H9 (cell line): ENCODE results near the gene ARHGAP26. TPM values are rescaled to one million over a fixed set of nuclear protein-coding genes. Genes with fewer than 3 reads are reported as not detected.

Source experiments
- DNase-seq: peaks from one replicate; pipeline ENCODE4 v3.0.0-alpha.2; 2017
- H2AFZ ChIP-seq: one replicate; pipeline ENCODE4 v1.6.1; 2013; ENCODE audit warnings: mild to moderate bottlenecking, low read length, control low read depth, moderate library complexity
- H2AK5ac ChIP-seq: 2 replicates; pipeline ENCODE4 v1.6.1; 2013; ENCODE audit warnings: low read length, control low read depth, mixed read lengths; ENCODE audit not compliant: insufficient read length
- H2BK120ac ChIP-seq: one replicate; pipeline ENCODE4 v1.6.1; 2013; ENCODE audit warnings: low read depth, mild to moderate bottlenecking, low read length, control low read depth, inconsistent platforms; ENCODE audit not compliant: poor library complexity, severe bottlenecking
- H2BK12ac ChIP-seq: 2 replicates; pipeline ENCODE4 v1.6.1; 2013; ENCODE audit warnings: low read length, control low read depth, mixed read lengths, low read depth; ENCODE audit not compliant: insufficient read length
- H2BK15ac ChIP-seq: 2 replicates; pipeline ENCODE4 v1.6.1; 2013; ENCODE audit warnings: low read depth, low read length, control low read depth
- H2BK20ac ChIP-seq: one replicate; pipeline ENCODE4 v1.6.1; 2013; ENCODE audit warnings: low read depth, mild to moderate bottlenecking, low read length, control low read depth, inconsistent platforms; ENCODE audit not compliant: poor library complexity, severe bottlenecking
- H2BK5ac ChIP-seq: 2 replicates; pipeline ENCODE4 v1.6.1; 2013; ENCODE audit warnings: low read length, control low read depth, mixed read lengths; ENCODE audit not compliant: insufficient read length
- H3K14ac ChIP-seq: 2 replicates; pipeline ENCODE4 v1.6.1; 2013; ENCODE audit warnings: low read length, control low read depth; ENCODE audit not compliant: insufficient read depth
- H3K18ac ChIP-seq: 2 replicates; pipeline ENCODE4 v1.6.1; 2013; ENCODE audit warnings: low read depth, mild to moderate bottlenecking, mixed read lengths, low read length, control low read depth; ENCODE audit not compliant: insufficient read length
- H3K23ac ChIP-seq: 2 replicates; pipeline ENCODE4 v1.6.1; 2013; ENCODE audit warnings: low read length, control low read depth, mixed read lengths, low read depth; ENCODE audit not compliant: insufficient read length
- H3K23me2 ChIP-seq: 2 replicates; pipeline ENCODE4 v1.6.1; 2013; ENCODE audit warnings: low read depth, mild to moderate bottlenecking, mixed read lengths, low read length, control low read depth; ENCODE audit not compliant: insufficient read length, poor library complexity, severe bottlenecking
- H3K27ac ChIP-seq: 2 replicates; pipeline ENCODE4 v1.5.1; 2013; ENCODE audit warnings: low read length, control low read depth, mixed read lengths, low read depth; ENCODE audit not compliant: insufficient read length
- H3K27me3 ChIP-seq: 2 replicates; pipeline ENCODE4 v1.6.1; 2013; ENCODE audit warnings: low read length, control low read depth, inconsistent platforms; ENCODE audit not compliant: insufficient read depth
- H3K4ac ChIP-seq: 2 replicates; pipeline ENCODE4 v1.6.1; 2013; ENCODE audit warnings: low read depth, mild to moderate bottlenecking, control low read depth, inconsistent platforms, low read length, moderate library complexity
- H3K4me1 ChIP-seq: 2 replicates; pipeline ENCODE4 v1.6.1; 2013; ENCODE audit warnings: low read length, control low read depth, inconsistent platforms; ENCODE audit not compliant: insufficient read depth
- H3K4me2 ChIP-seq: 2 replicates; pipeline ENCODE4 v1.6.1; 2013; ENCODE audit warnings: low read length, control low read depth, mixed read lengths; ENCODE audit not compliant: insufficient read length, insufficient read depth
- H3K56ac ChIP-seq: 2 replicates; pipeline ENCODE4 v1.6.1; 2013; ENCODE audit warnings: low read depth, mild to moderate bottlenecking, mixed read lengths, low read length, control low read depth; ENCODE audit not compliant: insufficient read length
- H3K79me1 ChIP-seq: 2 replicates; pipeline ENCODE4 v1.6.1; 2013; ENCODE audit warnings: low read depth, mild to moderate bottlenecking, moderate library complexity, low read length, control low read depth, inconsistent platforms; ENCODE audit not compliant: insufficient read depth, poor library complexity, severe bottlenecking
- H3K79me2 ChIP-seq: 2 replicates; pipeline ENCODE4 v1.6.1; 2013; ENCODE audit warnings: low read length, control low read depth, inconsistent platforms; ENCODE audit not compliant: insufficient read depth
- H3K9ac ChIP-seq: 2 replicates; pipeline ENCODE4 v1.6.1; 2013; ENCODE audit warnings: low read length, control low read depth, mixed read lengths; ENCODE audit not compliant: insufficient read length; ENCODE audit errors: extremely low read depth
- H3K9me3 ChIP-seq: one replicate; pipeline ENCODE4 v1.6.1; 2013; ENCODE audit warnings: low read depth, low read length, inconsistent platforms; ENCODE audit not compliant: control insufficient read depth
- H3T11ph ChIP-seq: one replicate; pipeline ENCODE4 v1.6.1; 2013; ENCODE audit warnings: mild to moderate bottlenecking, low read length, control low read depth, inconsistent platforms
- H4K20me1 ChIP-seq: one replicate; pipeline ENCODE4 v1.6.1; 2013; ENCODE audit not compliant: control insufficient read depth, insufficient read length, insufficient read depth
- H4K5ac ChIP-seq: 2 replicates; pipeline ENCODE4 v1.6.1; 2013; ENCODE audit warnings: low read depth, mild to moderate bottlenecking, mixed read lengths, low read length, control low read depth; ENCODE audit not compliant: insufficient read length
- H4K8ac ChIP-seq: replicated peaks from 2 replicates; pipeline ENCODE4 v1.6.1; 2013; ENCODE audit warnings: low read length, control low read depth, mixed read lengths, low read depth; ENCODE audit not compliant: insufficient read length
- H4K91ac ChIP-seq: 2 replicates; pipeline ENCODE4 v1.6.1; 2013; ENCODE audit warnings: low read depth, mild to moderate bottlenecking, moderate library complexity, mixed read lengths, low read length, control low read depth; ENCODE audit not compliant: insufficient read length
- H3K27ac Mint-ChIP-seq, 3 experiments: 2 replicates in 2 of 3; 3 replicates in 1 of 3; pipeline ENCODE4 v1.8.0; 2020 to 2021; ENCODE audit warnings: mixed read lengths in 3 of 3, mild to moderate bottlenecking in 1 of 3, moderate library complexity in 1 of 3
- H3K27me3 Mint-ChIP-seq: 2 replicates; pipeline ENCODE4 v1.8.0; 2021; ENCODE audit warnings: low read depth, mild to moderate bottlenecking, moderate library complexity, mixed read lengths
- H3K36me3 Mint-ChIP-seq, 3 experiments: 2 replicates in 2 of 3; 3 replicates in 1 of 3; pipeline ENCODE4 v1.8.0; 2020 to 2021; ENCODE audit warnings: low read depth in 3 of 3, mixed read lengths in 3 of 3; ENCODE audit not compliant: insufficient read depth in 1 of 3
- H3K4me1 Mint-ChIP-seq, 2 experiments: 2 replicates each; pipeline ENCODE4 v1.8.0; 2020; ENCODE audit warnings: mixed read lengths in 2 of 2
- H3K4me3 Mint-ChIP-seq, 2 experiments: 2 replicates in 1 of 2; 3 replicates in 1 of 2; pipeline ENCODE4 v1.8.0; 2020 to 2021; ENCODE audit warnings: mild to moderate bottlenecking in 2 of 2, mixed read lengths in 2 of 2, moderate library complexity in 1 of 2
- H3K9me3 Mint-ChIP-seq, 2 experiments: 2 replicates in 1 of 2; 3 replicates in 1 of 2; pipeline ENCODE4 v1.8.0; 2020; ENCODE audit warnings: mild to moderate bottlenecking in 2 of 2, mixed read lengths in 2 of 2, moderate library complexity in 1 of 2
- WGBS: extraction: QIAGEN DNeasy Blood & Tissue Kit; methylation state at CpG from one replicate; pipeline ENCODE4 v1.1.7; 2013; ENCODE audit warnings: missing lambda C conversion rate, low lambda C conversion rate, mixed read lengths; ENCODE audit not compliant: insufficient read length; ENCODE audit errors: extremely low coverage; 5-methylcytosine and 5-hydroxymethylcytosine counted together
- total RNA-seq: library from RNA; stranded (reverse); gene quantifications from 2 replicates; pipeline ENCODE4 v1.2.1, GENCODE V29; 2021
- TF ChIP-seq, protein P1 (sequence below): fragments of 200-600 bp; sonication (generic); conservative IDR thresholded peaks from 3 replicates; pipeline ENCODE4 v1.8.0; 2021; ENCODE audit warnings: antibody characterized with exemption, mild to moderate bottlenecking

The ARHGAP26 gene
- total RNA-seq, 1 experiment from 2014 or later, result 13.8 TPM

DNA sequence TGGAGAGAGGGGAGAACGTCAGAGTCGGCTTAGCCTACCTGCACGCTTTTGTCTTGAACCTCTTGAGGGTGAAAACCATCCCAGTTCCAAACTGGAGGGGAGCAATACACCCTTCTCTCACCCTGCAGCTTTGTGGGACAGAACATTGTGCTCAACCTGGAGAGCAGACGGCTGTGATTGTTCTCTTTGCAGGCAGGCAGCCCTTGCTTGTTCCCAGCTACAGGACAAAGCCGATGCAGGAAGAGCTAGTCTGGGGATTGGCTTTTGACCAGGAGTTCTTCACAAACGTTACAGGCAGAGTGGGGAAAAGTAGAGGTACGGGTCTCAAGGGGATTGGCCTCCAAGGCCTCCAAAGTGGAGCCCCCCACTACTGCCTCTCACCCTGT is 33.9 kb upstream of the ARHGAP26 start:
- H3K4me1 ChIP-seq, result peaks cover 2% of the 10 kb centered on the region; the same call in 1 of the 2 replicates
- H3T11ph ChIP-seq, result no peak overlapping the region
- Mint-ChIP-seq H3K4me1 (peaks cover 11 to 21% of the 10 kb centered on the region in 2 experiments), H3K9me3 (no peaks in the 10 kb centered on the region), H3K4me3 (no peak overlapping the region), H3K36me3 (peaks cover 0 to 9% (median 0%) of the 10 kb centered on the region in 3 experiments; a peak in 1 of 7 replicates), H3K27me3 (no peaks in the 10 kb centered on the region), H3K27ac (no peak overlapping the region)
- H3K79me1 ChIP-seq, result no peaks in the 10 kb centered on the region
- no peaks in the 10 kb centered on the region for H3K9me3 ChIP-seq
- H3K56ac ChIP-seq, result no peak overlapping the region
- H2BK120ac ChIP-seq, result peak overlapping the region; percentile 48
- no peak overlapping the region for H4K5ac ChIP-seq
- H3K27me3 ChIP-seq, result no peaks in the 10 kb centered on the region
- 0 out of 2 replicates have a peak overlapping the region, but pooled peaks have one; percentile 20 for H3K14ac ChIP-seq
- H3K23me2 ChIP-seq, result no peaks in the 10 kb centered on the region
- no peak overlapping the region for H3K23ac ChIP-seq
- H4K91ac ChIP-seq, result no peak overlapping the region
- no peak overlapping the region for H3K27ac ChIP-seq
- no peaks in the 10 kb centered on the region for H3K79me2 ChIP-seq
- TF ChIP-seq, protein P1, sequence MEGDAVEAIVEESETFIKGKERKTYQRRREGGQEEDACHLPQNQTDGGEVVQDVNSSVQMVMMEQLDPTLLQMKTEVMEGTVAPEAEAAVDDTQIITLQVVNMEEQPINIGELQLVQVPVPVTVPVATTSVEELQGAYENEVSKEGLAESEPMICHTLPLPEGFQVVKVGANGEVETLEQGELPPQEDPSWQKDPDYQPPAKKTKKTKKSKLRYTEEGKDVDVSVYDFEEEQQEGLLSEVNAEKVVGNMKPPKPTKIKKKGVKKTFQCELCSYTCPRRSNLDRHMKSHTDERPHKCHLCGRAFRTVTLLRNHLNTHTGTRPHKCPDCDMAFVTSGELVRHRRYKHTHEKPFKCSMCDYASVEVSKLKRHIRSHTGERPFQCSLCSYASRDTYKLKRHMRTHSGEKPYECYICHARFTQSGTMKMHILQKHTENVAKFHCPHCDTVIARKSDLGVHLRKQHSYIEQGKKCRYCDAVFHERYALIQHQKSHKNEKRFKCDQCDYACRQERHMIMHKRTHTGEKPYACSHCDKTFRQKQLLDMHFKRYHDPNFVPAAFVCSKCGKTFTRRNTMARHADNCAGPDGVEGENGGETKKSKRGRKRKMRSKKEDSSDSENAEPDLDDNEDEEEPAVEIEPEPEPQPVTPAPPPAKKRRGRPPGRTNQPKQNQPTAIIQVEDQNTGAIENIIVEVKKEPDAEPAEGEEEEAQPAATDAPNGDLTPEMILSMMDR, result no peak
- no peak overlapping the region for H2BK15ac ChIP-seq
- H3K9ac ChIP-seq, result no peak overlapping the region
- H2BK12ac ChIP-seq, result no peak overlapping the region
- H2AFZ ChIP-seq, result no peak overlapping the region
- H4K8ac ChIP-seq, result no peak overlapping the region
- H3K18ac ChIP-seq, result no peak overlapping the region
- H2BK5ac ChIP-seq, result no peak overlapping the region
- no peak overlapping the region for H2BK20ac ChIP-seq
- H3K4ac ChIP-seq, result no peak overlapping the region
- H3K4me2 ChIP-seq, result no peak overlapping the region
- H4K20me1 ChIP-seq, result no peaks in the 10 kb centered on the region
- no CpG with 5 or more reads among the region's 7 CpGs for WGBS
- no peak overlapping the region for H2AK5ac ChIP-seq
- no peak for DNase-seq
